Measurements from ENCODE around the gene LMNTD1. TPM values are rescaled to one million over a fixed set of nuclear protein-coding genes. Genes with fewer than 3 reads are reported as not detected.
"Not testable (repeated sequence)": the region's sequence is repeated elsewhere in the genome, so short reads cannot be mapped to it uniquely, and the experiment has no call there.

Gene LMNTD1, protein sequence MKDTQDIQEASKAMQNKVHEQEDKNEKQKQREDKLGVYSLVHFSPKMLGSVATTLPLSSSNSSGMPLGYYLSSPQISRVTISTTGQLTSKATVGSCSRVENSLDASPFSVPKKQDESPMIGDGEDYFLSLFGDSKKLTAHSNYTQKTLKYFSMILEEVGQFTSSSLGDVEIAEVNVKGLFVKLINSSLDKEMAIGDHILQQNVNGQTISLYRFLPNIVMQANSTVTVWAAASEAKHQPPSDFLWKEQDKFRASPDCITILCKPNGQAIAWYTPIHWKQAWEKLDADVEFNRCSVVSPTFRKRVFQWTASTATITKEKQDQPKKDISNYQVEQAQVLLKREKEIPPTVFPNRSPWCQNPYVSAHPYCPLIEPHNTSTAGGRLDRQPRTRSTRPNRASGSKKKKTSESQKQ
- 0.32 TPM for total RNA-seq

- ATAC-seq, result no peak
Observed at GRCh38 chr12:25553098-25553497, at the start of gene LMNTD1. LMNTD1 (minus strand) TSS chr12:25553283; CDS start chr12:25552959, 324 bp downstream.

DNA sequence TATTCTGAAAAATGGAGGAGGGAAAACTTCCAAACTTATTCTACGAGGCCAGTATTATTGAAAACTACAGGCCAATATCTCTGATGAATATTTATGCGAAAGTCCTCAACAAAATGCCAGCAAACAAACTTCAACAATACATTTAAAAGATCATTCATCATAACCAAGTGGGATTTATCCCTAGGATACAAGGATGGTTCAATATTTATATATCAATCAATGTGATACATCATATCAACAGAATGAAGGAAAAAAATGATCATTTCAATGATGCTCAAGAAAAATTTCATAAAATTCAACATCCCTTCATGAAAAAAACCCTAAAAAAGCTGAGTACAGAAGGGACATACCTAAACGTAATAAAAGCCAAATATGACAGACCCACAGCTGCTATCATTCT, 45.9 kb upstream of the LMNTD1 start:
- no peak for ATAC-seq

DNA sequence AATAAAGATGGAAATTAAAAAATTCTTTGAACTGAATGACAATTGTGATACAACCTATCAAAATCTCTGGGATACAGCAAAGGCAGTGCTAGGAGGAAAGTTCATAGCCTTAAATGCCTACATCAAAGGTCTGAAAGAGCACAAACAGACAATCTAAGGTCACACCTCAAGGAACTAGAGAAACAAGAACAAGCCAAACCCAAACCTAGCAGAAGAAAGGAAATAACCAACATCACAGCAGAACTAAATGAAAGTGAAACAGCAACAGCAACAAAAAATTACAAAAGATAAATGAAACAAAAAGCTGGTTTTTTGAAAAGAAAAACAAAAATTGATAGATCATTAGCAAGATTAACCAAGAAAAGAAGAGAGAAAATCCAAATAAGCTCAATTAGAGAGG, 42.4 kb upstream of the LMNTD1 start:
- not testable (repeated sequence) for ATAC-seq

DNA sequence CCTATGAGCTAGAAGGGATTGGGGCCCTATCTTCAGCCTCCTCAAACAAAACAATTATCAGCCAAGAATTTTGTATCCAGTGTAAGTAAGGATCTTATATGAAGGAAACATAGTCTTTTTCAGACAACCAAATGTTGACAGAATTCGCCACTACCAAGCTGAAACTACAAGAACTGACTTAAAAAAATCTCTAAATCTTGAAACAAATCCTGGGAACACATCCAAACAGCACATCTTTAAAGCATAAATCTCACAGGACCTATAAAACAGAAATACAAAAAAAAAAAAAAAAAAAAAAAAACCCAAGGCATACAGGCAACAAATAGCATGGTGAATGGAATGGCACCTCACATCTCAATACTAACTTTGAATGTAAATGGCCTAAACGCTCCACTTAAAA, 41.3 kb upstream of the LMNTD1 start:
- ATAC-seq, result no peak

GRCh38 chr12:25592725-25593495, 39.8 kb upstream of the LMNTD1 start:
- no peak for ATAC-seq

DNA sequence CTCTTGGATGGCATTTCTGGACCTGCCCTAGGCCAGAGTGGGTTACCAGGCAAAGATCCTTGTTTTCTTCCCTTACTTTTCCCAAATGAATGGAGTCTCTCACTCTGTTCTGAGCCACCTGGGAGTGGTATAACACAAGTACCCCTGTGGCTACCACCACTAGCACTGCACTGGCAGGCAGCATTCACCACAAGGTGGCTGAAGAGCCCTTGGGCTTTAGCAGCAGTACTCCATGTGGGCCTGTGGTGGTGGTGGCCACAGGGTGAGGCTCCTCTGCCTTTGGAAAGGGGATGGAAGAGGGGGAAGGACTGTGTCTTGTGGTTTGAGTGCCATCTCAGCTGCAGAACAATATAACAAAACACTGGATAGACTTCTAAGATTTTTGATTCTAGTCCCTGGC, 38.1 kb upstream of the LMNTD1 start:
- ATAC-seq, result no peak

DNA sequence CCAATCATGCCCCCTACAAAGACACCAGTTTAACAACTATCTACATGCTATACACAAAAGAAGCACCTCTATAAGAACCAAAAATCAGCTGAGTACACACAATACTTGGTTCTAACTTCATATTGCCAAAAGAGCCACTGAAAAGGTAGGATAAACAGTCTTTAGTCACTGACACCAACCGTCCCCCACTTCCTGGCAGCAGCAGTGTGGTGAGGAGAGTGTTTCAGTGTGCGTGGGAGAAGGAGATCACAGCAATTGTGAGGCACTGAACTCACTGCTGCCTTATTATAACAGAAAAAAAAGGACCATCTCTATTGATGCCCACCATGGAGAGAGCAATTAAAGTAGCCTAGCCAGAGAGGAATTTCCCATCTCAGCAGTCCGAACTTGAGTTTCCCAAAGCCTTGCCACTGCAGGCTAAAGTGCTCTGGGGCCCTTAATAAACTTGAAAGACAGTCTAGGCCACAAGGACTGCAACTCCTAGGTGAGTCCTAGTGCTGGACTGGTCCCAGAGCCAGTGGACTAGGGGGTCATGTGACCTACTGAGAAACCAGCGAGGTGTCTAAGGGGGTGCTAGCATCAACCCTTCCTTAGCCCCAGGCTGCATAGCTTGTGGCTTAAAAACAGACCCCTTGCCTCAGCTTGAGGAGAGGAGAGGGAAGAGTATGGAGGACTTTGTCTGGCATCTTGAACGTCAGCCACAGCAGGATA, 37.1 kb upstream of the LMNTD1 start:
- no peak for ATAC-seq

DNA sequence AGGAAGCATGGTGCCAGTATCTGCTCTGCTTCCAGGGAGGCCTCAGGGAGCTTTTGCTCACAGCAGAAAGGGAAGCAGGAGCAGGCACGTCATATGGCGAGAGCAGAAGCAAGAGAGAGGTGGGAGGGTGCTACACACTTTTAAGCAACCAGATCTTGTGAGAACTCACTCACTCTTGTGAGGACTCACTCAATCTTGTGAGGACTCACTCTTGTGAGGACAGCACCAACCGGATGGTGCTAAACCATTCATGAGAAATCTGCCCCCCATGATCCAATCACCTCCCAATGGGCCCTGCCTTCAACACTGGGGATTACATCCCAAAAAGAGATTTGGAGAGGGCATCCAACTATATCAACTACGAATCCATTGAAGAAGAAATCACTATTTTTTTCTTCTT, 34.3 kb upstream of the LMNTD1 start:
- ATAC-seq, result no peak

DNA sequence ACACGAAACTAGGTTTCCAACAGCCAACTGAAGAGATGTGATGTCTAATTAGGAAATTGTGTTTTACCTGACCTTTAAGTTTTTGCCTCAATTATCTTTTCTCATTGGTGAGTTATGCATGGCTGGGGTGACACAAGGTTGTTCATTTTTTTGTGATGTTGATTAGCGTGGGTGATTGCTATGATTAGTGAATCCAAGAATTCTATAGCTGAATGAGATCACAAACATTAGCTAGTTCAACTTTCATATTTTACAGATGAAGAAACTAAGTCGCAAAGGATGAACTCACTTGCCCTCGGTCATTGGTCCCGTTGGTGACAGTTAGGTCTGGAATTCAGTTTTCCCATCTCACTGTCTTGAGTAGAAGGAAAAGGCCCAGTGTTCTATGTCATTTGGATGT, 32.6 kb upstream of the LMNTD1 start:
- ATAC-seq, result no peak

DNA sequence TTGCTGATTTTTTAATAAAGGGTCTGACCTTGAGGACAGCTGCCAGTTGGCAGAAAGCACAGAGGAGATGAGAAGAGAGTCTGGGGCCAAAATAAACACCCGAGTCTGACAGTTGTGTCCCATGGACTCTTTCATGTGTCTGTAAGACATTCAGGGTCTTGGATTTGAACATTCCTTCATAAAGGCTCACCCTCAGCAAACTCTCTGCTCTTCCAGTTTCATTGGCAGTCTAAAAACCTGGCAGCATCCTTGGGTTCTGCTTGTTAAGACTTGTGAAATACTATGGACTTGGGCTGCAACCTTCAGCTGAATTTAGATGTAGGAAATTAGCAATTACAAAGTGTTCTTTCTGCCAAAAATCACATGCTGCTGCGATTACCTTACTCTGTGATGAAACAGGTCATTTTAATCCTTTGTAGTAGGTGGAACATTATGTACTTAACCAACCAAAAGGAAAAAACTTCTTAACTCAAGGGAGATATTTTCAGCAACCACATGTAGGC, 32.0 kb upstream of the LMNTD1 start:
- peak; percentile 78 for ATAC-seq

GRCh38 chr12:25584596-25584995, 31.5 kb upstream of the LMNTD1 start:
- no peak for ATAC-seq

GRCh38 chr12:25583545-25583944, 30.5 kb upstream of the LMNTD1 start:
- ATAC-seq, result no peak

DNA sequence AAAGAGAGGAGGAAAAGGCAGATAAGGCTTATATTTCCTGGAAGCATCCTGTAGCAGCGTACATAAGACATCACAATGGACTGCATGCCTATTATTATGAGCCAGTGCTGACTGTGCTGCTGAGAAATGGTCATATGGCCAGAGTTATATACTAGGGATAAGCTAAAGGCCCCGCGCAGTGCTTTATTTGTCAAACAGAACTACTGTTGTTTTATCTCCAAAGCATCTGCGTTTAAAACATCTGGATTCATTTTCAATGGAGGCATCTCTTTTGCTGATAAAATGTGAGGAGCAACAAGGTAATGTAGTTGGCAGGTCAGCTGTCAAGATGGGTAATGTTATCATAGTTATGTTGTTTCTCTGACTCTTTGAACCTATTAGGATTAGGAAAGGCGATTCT, 28.0 kb upstream of the LMNTD1 start:
- ATAC-seq, result no peak

- ATAC-seq, result no peak
Observed at GRCh38 chr12:25578411-25579143, 25.5 kb upstream of the LMNTD1 start.

- ATAC-seq, result peak; percentile 23
Observed at GRCh38 chr12:25574761-25575160, 21.7 kb upstream of the LMNTD1 start.

DNA sequence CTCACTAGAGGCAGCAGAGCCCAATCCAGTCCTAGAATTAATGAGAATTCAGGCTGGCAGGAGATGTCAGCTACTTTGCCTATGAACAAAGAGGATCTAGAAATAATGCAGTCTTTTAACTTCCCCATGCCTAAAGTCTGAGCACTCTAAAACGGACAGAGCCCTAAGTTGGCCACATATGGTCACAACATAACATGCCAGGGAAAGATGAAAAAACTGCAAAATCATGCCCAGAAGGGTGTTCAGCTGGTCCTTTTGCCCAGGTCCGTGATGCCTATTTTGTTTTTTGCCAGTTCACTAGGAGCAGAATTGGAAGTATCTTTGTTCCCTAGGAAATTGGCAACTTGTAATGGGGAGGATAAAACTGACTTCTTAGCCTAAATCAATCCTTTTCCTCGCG, 20.3 kb upstream of the LMNTD1 start:
- ATAC-seq, result no peak

- ATAC-seq, result no peak
Observed at GRCh38 chr12:25570418-25570817, 17.3 kb upstream of the LMNTD1 start.

- ATAC-seq, result no peak
Observed at GRCh38 chr12:25566202-25566949, 13.3 kb upstream of the LMNTD1 start.

DNA sequence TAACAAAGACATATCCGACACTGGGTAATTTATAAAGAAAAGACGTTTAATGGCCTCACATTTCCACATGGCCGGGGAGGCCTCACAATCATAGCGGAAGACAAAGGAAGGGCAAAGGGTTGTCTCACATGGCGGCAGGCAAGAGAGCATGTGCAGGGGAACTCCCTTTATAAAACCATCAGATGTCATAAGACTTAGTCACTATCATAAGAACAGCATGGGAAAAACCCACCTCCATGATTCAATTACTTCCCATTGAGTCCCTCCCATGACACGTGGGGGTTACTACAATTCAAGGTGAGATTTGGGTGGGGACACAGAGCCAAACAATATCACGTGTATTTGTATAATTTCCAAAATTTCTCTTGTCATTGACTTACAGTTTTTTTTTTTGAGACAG, 5.5 kb upstream of the LMNTD1 start:
- no peak for ATAC-seq

- no peak for ATAC-seq
Observed at GRCh38 chr12:25557830-25558436, 4.8 kb upstream of the LMNTD1 start.

GRCh38 chr12:25556153-25556552, 3.1 kb upstream of the LMNTD1 start:
- no peak for ATAC-seq

Data from esophagus mucosa (tissue), 1 donor.